ENCODE data around the gene CPNE9. TPM values are rescaled to one million over a fixed set of nuclear protein-coding genes. Genes with fewer than 3 reads are reported as not detected.

Gene CPNE9
- total RNA-seq, 4 donors from 2014 or later: 0.33 to 0.42 TPM; not detected in 2

GRCh38 chr3:9673752-9674151 lies 29.9 kb upstream of the CPNE9 start:
- Histone ChIP-seq H3K36me3 (peaks cover 76 to 99% (median 88%) of the 10 kb centered on the region in 4 donors), H3K27ac (replicated peaks in 1 of 4) (no peak overlapping the region), H3K27me3 (no peaks in the 10 kb centered on the region), H3K4me3 (no peak overlapping the region), H3K9me3 (no peaks in the 10 kb centered on the region), H3K4me1 (peaks cover 12 to 66% (median 16%) of the 10 kb centered on the region in 4 donors)
- TF ChIP-seq POLR2AphosphoS5 (IDR thresholded peaks at IDR 0.05) (no peak), EP300 (IDR thresholded peaks at IDR 0.05) (no peak), CTCF (IDR thresholded peaks at IDR 0.05) (no peak), POLR2A (IDR thresholded peaks at IDR 0.05; ENCODE audit: low read depth) (no peak)
- 96% methylated on average over 2 of the region's 2 CpGs for WGBS
- intact Hi-C loops (cut with DNase I): no loop called here
- DNase-seq (ENCODE audit: extremely low spot score): no peak

DNA sequence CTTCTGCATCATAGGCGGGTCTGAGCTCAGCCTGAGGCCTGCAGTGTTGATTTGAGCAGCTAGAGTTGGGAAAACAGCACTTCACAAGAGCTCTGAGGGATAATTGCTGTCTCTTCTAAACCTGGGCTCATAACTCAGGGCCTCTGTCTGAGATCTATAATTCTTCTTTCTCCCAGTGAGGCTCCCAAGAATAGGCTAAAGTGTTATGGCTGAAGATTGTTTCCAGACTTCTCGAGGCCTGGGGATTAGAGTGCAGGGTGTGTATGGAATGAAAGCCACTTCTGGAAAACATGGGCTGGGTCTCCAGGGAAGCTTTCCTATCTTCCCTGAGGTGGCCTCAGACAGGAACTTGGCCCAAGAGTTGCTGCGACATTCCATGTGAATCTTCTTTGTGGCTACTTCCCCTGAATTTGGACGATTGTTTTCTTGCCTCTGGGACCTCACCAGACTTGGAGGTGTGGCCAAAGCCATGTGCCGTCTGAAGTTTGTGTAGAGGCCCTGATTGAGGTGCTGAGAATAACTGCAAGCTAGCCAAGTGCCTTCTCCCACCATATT lies 27.8 kb upstream of the CPNE9 start:
- H3K4me3 ChIP-seq: no peak overlapping the region
- no peaks in the 10 kb centered on the region for H3K27me3 ChIP-seq
- DNase-seq (ENCODE audit: extremely low spot score): no peak
- TF ChIP-seq POLR2AphosphoS5 (IDR thresholded peaks at IDR 0.05) (no peak), POLR2A (IDR thresholded peaks at IDR 0.05; ENCODE audit: low read depth) (no peak), EP300 (IDR thresholded peaks at IDR 0.05) (no peak), CTCF (IDR thresholded peaks at IDR 0.05) (no peak)
- WGBS: 64% methylated on average over 4 of the region's 5 CpGs
- intact Hi-C loops (cut with DNase I): no loop called here
- peaks cover 92 to 100% (median 94%) of the 10 kb centered on the region in 4 donors for H3K36me3 ChIP-seq
- H3K4me1 ChIP-seq: peaks cover 0 to 48% (median 0%) of the 10 kb centered on the region in 4 donors
- H3K9me3 ChIP-seq: no peaks in the 10 kb centered on the region
- no peak overlapping the region for H3K27ac ChIP-seq (replicated peaks in 1 of 4)

DNA sequence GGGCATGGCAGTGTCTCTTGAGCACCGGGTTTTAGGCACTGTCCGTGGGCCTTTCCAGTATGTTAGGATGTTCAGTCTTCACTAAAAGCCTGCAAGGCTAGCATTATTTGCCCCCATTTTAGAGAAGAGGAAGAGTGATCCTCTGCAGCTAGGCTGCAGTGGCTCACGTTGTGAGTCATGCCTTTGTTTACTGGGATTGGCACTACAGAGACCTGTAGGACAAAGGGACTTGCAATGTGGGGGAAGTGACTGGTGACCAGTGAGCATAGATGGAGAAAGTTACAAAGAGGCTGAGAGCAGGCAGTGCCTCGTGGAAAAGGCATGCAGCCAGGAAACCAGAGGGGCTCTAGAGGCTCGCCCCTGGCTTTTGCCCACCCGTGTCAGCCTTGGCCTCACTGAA lies 26.8 kb upstream of the CPNE9 start:
- Histone ChIP-seq H3K9me3 (no peaks in the 10 kb centered on the region), H3K36me3 (peaks cover 92 to 100% (median 94%) of the 10 kb centered on the region in 4 donors), H3K4me1 (peaks cover 0 to 44% (median 0%) of the 10 kb centered on the region in 4 donors), H3K27ac (replicated peaks in 1 of 4) (no peak overlapping the region), H3K27me3 (no peaks in the 10 kb centered on the region), H3K4me3 (no peak overlapping the region)
- intact Hi-C loops (cut with DNase I): no loop called here
- 73% methylated on average over 4 of the region's 6 CpGs for WGBS
- TF ChIP-seq CTCF (IDR thresholded peaks at IDR 0.05): no peak
- no peak for TF ChIP-seq POLR2A (IDR thresholded peaks at IDR 0.05; ENCODE audit: low read depth)
- TF ChIP-seq POLR2AphosphoS5 (IDR thresholded peaks at IDR 0.05): no peak
- no peak for TF ChIP-seq EP300 (IDR thresholded peaks at IDR 0.05)
- DNase-seq (ENCODE audit: extremely low spot score): no peak

- 87% methylated on average over 3 of the region's 3 CpGs for WGBS
Observed at GRCh38 chr3:9678493-9678892, 25.1 kb upstream of the CPNE9 start.

More at GRCh38 chr3:9678493-9678892, 25.1 kb upstream of the CPNE9 start:
- Histone ChIP-seq H3K27me3 (no peaks in the 10 kb centered on the region), H3K27ac (replicated peaks in 1 of 4) (no peak overlapping the region), H3K4me1 (peaks cover 0 to 30% (median 0%) of the 10 kb centered on the region in 4 donors), H3K36me3 (peaks cover 88 to 100% (median 94%) of the 10 kb centered on the region in 4 donors), H3K9me3 (no peaks in the 10 kb centered on the region), H3K4me3 (no peak overlapping the region)
- TF ChIP-seq EP300 (IDR thresholded peaks at IDR 0.05): no peak
- TF ChIP-seq POLR2A (IDR thresholded peaks at IDR 0.05; ENCODE audit: low read depth): no peak
- no peak for TF ChIP-seq CTCF (IDR thresholded peaks at IDR 0.05)
- no peak for TF ChIP-seq POLR2AphosphoS5 (IDR thresholded peaks at IDR 0.05)
- intact Hi-C loops (cut with DNase I): no loop called here
- no peak for DNase-seq (ENCODE audit: extremely low spot score)
